ENCODE data around the gene SUCO. TPM values are rescaled to one million over a fixed set of nuclear protein-coding genes. Genes with fewer than 3 reads are reported as not detected.

SUCO gene
- total and polyA plus RNA-seq, 8 donors = 30.3 to 73.7 (median 63.5) TPM

- Histone ChIP-seq H3K4me1 (peaks cover 0 to 5% of the 10 kb centered on the region in 2 donors), H3K9me3 (no peaks in the 10 kb centered on the region), H3K36me3 (no peaks in the 10 kb centered on the region), H3K27me3 (no peaks in the 10 kb centered on the region), H3K4me3 (no peak overlapping the region), H3K27ac (no peak overlapping the region)
- no peak for TF ChIP-seq CTCF (IDR thresholded peaks at IDR 0.05)
- intact Hi-C loops (cut with DNase I) = no loop called here
- ATAC-seq = no peak
- no peak for DNase-seq
Measured at GRCh38 chr1:172638249-172638648, 105.3 kb downstream of the SUCO start.

- DNase-seq (no peak), ATAC-seq (peak; percentile 16)
- intact Hi-C loops (cut with DNase I) = no loop called here
- TF ChIP-seq CTCF (IDR thresholded peaks at IDR 0.05) = no peak
- Histone ChIP-seq H3K27me3 (no peaks in the 10 kb centered on the region), H3K9me3 (no peaks in the 10 kb centered on the region), H3K36me3 (no peaks in the 10 kb centered on the region), H3K4me1 (peaks cover 0 to 11% of the 10 kb centered on the region in 2 donors), H3K4me3 (no peak overlapping the region), H3K27ac (no peak overlapping the region)
Measured at GRCh38 chr1:172638885-172639831, 106.2 kb downstream of the SUCO start.

- ATAC-seq (no peak), DNase-seq (no peak)
- Histone ChIP-seq H3K4me1 (peaks cover 0 to 11% of the 10 kb centered on the region in 2 donors), H3K4me3 (no peak overlapping the region), H3K9me3 (no peaks in the 10 kb centered on the region), H3K27ac (no peak overlapping the region), H3K27me3 (no peaks in the 10 kb centered on the region), H3K36me3 (no peaks in the 10 kb centered on the region)
- TF ChIP-seq CTCF (IDR thresholded peaks at IDR 0.05) = no peak
- intact Hi-C loops (cut with DNase I) = no loop called here
Measured at GRCh38 chr1:172640111-172640510, 107.2 kb downstream of the SUCO start.

- DNase-seq (no peak), ATAC-seq (no peak)
- H3K4me1 ChIP-seq = peaks cover 0 to 11% of the 10 kb centered on the region in 2 donors
- intact Hi-C loops (cut with DNase I) = no loop called here
- H3K27ac ChIP-seq = no peak overlapping the region
- H3K27me3 ChIP-seq = no peaks in the 10 kb centered on the region
- TF ChIP-seq CTCF (IDR thresholded peaks at IDR 0.05) = no peak
- no peaks in the 10 kb centered on the region for H3K9me3 ChIP-seq
- no peak overlapping the region for H3K4me3 ChIP-seq
- H3K36me3 ChIP-seq = no peaks in the 10 kb centered on the region
Measured at GRCh38 chr1:172641492-172641891, 108.5 kb downstream of the SUCO start.

- DNase-seq (no peak), ATAC-seq (no peak)
- TF ChIP-seq CTCF (IDR thresholded peaks at IDR 0.05) = no peak
- H3K4me1 ChIP-seq = peaks cover 0 to 11% of the 10 kb centered on the region in 2 donors
- no peak overlapping the region for H3K4me3 ChIP-seq
- H3K27me3 ChIP-seq = no peaks in the 10 kb centered on the region
- intact Hi-C loops (cut with DNase I) = no loop called here
- H3K36me3 ChIP-seq = no peaks in the 10 kb centered on the region
- no peak overlapping the region for H3K27ac ChIP-seq
- no peaks in the 10 kb centered on the region for H3K9me3 ChIP-seq
Measured at GRCh38 chr1:172642970-172643369, 110.0 kb downstream of the SUCO start.

Measured in left lung (tissue), 10 donors.